NCI-H1436 (cell line): ENCODE measurements around the gene DNASE2.

ENCODE experiments used
- DNase-seq: peaks from one replicate; lab custom pipeline; 2025; lab: John Stamatoyannopoulos, UW

DNASE2 gene

GRCh38 chr19:12833738-12834565, 47.3 kb downstream of the DNASE2 start:
- DNase-seq = peak; percentile 78

- no peak for DNase-seq
Measured at GRCh38 chr19:12833418-12833737, 47.9 kb downstream of the DNASE2 start.

- DNase-seq = peak; percentile 84
Measured at GRCh38 chr19:12828494-12828893, 52.8 kb downstream of the DNASE2 start.

- no peak for DNase-seq
Measured at GRCh38 chr19:12825254-12826131, 55.8 kb downstream of the DNASE2 start.
